SIG-M5 treated with dmso at 0.1 percent for 504 hours (cell line): ENCODE results near the gene RPGRIP1L.
A peak's percentile ranks its signal among the peaks of the same experiment; 100 is the strongest.

Experiments
- DNase-seq: peaks from one replicate; lab custom pipeline; 2025; ENCODE audit not compliant: unreplicated experiment; lab: John Stamatoyannopoulos, UW

Gene RPGRIP1L

DNA sequence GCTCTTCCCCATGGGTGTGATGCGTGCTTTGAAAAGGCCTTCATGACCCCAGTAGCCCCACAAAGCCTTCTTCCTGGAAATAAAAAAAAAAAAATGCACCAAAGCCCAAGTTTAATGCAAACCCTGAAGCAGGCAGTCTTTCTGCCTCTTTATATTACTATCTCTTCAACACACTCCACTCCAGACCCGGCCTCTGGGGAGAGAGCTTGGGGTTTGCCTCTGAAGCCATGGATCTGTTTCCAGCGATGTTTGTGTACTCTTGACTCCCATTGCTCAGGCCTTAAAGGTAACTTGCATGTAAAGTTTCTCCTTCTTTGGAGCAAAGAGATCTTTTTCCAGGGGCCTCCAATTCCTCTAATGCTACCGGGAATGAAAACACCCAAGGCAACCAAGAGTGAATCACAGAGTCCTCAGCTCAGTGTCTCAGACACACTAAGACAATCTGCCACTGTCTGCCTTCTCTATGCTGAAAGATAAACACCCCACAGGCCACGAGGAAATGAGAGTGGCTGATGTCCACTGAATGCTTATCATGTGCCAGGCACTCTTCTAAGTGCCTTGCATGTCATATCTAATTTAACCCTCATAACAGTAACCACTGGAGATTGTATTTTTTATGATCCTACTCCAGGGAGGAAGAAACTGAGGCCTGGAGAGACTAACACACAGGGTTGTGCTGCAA, 144.2 kb downstream of the RPGRIP1L start:
- DNase-seq, result no peak

- DNase-seq, result no peak
These were observed 144.9 kb downstream of the RPGRIP1L start for GRCh38 chr16:53558710-53559109.

DNA sequence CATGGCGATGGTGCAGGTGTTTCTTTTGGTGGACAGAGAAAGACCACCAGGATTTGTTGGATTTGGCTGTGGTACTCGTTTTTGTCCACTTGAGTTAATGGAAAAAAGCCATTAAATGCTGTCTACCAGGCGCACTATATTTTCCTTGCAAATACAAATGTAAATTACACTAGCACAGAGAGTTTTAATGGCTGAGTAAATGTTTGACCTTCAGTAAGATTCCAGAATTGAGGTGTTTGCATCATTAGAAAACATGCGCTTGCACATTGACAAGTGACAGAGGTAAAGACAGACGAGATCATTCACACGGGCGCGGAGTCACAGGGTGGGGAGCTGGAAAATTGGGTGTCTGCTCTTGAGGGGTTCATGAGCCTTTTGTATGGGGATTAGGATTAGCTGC, 147.1 kb downstream of the RPGRIP1L start:
- DNase-seq, result no peak

DNA sequence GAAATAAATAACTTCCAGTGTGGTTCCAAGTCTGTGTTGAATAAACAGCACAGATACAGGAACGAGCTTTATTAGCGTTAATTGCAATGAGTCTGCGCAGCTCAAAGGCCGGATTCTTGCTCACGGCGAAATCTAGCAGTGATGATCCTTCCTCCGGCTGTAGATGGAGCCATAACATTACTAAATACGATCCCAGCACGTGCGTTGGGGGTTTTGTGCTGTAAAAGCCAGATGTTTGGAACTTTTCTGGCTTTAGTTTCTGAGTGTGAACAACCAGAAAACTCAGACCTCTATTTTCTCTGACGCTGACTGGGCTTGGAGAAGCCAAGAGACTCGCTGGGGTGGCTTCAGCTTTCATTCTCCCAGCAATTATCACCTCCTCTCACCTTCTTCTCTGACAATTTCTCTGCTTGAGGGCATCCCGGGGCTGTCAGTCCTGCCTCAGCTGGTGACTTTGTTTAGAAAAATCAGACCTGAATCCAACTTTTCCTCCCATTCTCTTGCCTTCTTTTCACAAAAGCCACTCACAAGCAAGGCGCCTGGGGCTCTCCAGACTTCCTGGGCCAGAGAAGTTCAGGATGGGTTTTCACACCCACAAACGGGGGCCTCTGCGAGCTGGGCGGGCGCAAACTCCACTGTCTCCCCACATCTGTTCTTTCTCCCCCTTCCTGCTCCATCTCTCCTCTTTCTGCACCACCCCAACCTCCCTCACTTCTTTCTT, 153.5 kb downstream of the RPGRIP1L start:
- peak; percentile 63 for DNase-seq
